ENCODE data around the gene GNAT2.

Gene GNAT2

GRCh38 chr1:109641078-109641740 lies 21.8 kb upstream of the GNAT2 start:
- DNase-seq, result no peak

- DNase-seq, result peak; percentile 20
These were observed 21.0 kb upstream of the GNAT2 start for GRCh38 chr1:109640285-109640865.

- DNase-seq, result no peak
These were observed 20.4 kb upstream of the GNAT2 start for GRCh38 chr1:109639841-109640184.

GRCh38 chr1:109639063-109639840 lies 19.8 kb upstream of the GNAT2 start:
- no peak for DNase-seq

GRCh38 chr1:109637446-109637845 lies 18.0 kb upstream of the GNAT2 start:
- no peak for DNase-seq

DNA sequence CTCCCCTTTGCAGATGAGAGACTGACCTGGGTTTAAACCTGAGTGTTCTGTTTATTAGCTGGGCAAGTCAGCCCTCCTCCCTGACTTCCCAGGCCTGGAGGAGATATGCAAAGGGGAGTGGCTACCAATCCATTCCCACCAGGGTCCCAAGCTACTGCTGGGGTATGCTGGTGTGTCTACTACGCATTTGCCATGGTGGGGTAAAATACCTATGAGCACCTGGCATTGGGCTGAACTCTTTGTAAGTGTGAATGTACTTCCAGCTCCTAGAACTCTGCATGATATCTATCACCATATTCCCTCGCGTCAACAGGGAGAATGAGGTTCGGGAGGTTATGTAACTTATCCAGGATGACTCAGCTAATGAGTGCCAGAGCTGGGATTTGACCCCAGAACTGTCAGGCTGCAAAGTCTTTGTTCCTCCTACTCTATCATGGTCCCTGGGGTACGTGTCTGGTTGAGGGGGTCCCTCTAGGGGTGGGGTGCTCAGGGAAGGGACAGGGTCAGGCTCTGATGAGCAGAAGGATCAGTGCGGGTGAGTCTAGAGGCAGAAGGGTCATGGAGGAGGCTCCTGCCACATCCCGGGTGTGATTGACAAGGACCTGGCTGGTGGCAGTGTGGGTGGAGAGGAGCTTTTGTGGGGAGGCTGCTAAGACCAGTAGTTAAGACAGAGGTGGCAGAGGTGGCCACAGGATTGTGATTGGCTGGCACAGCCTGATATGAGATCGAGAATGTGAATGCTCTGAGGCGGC lies 17.0 kb upstream of the GNAT2 start:
- no peak for DNase-seq

- DNase-seq, result no peak
These were observed 16.4 kb upstream of the GNAT2 start for GRCh38 chr1:109635862-109636200.

DNA sequence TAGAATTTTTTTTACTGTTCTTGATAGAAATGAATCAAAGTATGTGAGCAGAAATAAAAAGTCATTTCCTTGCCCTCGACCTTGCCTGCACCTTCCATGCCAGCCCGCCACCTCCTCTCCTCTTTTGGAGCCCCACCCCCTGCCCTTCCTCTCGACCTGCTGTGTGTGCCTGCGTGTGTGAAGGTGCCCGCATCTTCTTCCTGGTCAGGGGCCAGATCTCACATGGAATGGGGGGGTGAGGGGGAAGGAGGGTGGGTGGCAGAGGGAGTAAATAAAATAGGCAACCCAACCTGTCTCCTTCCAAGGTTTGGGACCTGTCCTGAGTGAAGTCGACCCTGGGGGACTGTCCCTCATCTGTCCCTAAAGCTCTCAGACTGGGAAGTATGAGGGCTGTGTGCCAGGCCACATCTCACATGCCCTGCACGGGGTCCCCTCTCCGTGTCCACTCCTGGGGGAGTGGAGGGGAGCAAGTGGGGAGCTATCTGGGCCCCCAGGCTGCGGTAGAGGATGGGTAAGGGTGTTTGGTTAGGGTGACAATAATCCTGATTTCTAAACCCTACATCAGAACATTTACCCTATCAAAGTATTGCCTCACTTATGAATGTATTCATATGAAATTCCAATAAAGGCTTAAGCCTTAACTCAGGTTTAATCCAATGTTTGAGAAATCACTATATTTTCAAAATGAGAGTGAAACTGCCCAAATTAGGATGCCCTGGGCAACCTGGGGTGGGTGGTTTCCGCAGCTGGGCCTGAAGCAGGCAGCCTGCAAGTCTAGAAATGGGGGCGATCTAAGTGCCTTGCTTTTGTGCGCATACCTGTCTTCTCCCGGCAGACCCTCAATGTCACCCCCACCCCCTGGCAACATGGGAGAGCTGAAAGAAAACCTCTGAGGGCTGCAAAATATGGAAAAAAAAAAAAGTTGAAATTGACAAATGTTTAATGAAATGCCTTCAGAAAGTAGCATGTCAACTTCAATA lies 15.6 kb upstream of the GNAT2 start:
- DNase-seq, result no peak

DNA sequence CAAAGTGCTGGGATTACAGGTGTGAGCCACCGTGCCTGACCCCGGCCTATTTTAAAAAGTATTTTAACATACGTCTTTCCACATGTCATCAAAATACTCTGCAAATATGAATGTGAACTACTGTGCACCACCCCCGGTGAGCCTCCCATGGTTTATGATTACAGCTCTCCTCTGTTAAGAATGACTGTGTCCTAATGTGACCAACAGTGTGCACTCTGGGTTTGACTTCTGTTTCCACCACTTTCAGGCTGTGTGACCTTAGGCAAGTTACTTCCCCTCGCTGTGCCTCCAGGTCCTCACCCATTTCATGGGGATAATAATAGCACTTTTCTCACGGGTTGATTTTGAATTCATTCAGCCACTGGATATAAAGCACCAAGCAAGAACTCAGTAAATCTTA lies 14.9 kb upstream of the GNAT2 start:
- DNase-seq, result no peak

- peak; percentile 59 for DNase-seq
These were observed 13.4 kb upstream of the GNAT2 start for GRCh38 chr1:109632671-109633346.

DNA sequence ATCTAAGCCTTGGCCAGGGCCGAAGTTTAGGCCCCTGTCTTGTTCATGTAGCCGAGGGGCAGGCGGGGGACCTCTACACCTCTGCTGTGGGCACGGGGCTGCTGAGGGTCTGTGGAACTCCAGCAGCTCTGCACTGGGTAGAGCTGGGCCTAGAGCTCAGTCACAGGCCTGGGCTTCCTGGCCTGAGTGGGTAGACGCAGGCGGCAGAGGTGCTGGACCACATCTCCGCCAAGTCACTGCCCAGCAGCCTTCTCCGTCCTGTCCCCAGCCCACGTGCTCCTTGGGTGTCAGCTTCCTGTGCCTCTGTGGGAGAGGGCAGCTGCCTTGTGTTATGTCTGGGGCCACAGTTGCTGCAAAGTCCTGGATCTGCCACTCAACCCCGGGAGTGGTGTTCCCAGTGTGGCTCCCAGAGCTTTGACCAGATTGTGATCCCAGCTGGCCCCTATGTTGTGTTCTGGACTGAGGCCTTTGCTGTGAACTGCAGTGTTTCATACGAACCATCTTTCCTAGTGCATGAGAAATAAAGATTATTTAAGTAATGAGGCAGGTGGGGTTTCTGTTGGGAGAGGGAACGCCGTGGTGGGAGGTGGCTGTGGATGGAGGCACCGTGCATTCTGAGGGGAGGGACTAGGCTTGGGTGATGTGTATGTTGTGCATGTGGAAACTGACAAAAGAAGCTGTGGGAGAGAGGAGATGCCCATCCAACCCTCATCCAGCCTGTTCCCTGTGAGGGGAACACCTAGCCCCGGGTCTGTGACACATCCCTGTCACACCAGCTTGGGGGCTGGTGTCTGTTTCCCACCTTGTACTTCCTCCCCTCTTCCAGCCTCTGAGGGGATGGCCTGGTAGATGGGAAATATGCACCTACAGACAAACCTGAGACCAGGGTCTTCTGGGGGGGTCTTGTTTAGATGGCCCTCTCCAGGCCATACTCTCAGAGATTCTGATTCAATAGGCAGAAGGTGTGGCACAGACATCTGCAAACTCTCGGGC lies 12.4 kb upstream of the GNAT2 start:
- no peak for DNase-seq

GRCh38 chr1:109630898-109631512 lies 11.6 kb upstream of the GNAT2 start:
- no peak for DNase-seq

- DNase-seq, result no peak
These were observed 10.9 kb upstream of the GNAT2 start for GRCh38 chr1:109630081-109630897.

DNA sequence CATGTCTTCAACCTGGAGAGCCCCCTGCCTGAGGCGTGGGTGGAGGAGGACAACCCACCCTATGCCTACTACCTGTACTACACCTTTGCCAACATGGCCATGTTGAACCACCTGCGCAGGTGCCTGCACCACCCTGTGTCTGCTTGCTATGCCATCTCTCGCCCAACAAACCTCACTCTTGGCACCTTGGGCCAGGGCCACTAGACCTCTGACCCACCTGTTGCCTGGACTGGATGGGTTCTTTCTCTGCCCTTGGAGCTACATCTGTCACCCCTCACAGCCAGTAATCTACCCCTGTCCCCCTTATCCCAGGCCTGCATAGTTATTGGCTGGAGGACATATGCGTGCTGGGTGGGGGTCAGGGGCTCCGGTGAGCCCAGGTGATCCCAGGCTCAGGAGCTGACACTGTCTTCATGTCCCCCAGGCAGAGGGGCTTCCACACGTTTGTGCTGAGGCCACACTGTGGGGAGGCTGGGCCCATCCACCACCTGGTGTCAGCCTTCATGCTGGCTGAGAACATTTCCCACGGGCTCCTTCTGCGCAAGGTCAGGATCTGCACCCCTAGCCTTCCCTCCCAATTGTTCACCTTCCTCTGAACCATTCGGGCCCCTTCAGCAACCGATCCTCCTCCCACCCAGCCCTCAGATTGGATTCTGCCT lies 10.1 kb upstream of the GNAT2 start:
- DNase-seq, result no peak

DNA sequence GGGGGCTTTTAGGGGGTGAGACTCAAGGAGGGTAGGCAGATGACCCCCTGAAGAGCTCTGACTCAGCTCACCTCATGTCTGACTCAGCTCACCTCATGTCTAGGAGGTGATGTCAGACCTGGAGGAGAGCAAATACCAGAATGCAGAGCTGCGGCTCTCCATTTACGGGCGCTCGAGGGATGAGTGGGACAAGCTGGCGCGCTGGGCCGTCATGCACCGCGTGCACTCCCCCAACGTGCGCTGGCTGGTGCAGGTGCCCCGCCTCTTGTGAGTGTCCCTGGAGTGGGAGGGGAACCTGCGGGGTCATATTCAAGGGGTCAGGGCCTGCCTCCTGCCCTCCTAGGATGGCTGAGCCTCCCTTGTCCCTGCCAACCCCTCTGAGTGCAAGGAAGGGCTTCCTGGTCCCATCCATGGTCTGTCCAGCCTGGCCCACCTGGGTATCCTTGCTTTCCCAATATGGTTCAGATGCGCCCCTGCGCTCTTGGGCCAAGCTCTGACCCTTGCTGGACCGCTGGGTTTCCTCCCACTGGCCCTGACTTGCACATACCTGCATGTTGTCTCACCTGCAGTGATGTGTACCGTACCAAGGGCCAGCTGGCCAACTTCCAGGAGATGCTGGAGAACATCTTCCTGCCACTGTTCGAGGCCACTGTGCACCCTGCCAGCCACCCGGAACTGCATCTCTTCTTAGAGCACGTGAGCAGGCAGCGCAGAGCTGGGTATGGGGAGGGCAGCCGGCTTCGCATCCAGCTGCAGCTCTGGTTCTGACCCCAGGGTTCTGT lies 9.3 kb upstream of the GNAT2 start:
- no peak for DNase-seq

DNA sequence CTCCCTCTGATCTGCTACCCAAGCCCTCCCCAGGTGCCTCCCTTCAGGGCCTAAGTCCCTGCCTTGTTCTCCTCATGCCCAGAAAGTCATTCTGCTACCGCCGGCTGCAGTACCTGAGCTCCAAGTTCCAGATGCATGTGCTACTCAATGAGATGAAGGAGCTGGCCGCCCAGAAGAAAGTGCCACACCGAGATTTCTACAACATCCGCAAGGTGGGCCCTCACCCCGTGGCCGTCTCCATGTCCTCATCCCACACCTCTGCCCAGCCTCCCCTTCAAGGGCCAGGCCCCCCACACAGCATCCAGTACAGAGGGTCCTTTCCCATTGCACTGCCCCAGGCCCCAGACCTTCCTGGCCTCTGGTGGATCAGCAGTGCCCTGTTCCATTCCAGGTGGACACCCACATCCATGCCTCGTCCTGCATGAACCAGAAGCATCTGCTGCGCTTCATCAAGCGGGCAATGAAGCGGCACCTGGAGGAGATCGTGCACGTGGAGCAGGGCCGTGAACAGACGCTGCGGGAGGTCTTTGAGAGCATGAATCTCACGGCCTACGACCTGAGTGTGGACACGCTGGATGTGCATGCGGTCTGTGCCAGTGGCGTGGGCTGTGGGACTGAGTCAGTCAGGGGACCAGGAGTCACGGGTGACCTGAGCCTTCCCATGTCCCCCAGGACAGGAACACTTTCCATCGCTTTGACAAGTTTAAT lies 8.4 kb upstream of the GNAT2 start:
- no peak for DNase-seq
